Measurements from ENCODE around the gene LCN2.
"Not testable (repeated sequence)": the region's sequence is repeated elsewhere in the genome, so short reads cannot be mapped to it uniquely, and the experiment has no call there.

LCN2 gene

DNA sequence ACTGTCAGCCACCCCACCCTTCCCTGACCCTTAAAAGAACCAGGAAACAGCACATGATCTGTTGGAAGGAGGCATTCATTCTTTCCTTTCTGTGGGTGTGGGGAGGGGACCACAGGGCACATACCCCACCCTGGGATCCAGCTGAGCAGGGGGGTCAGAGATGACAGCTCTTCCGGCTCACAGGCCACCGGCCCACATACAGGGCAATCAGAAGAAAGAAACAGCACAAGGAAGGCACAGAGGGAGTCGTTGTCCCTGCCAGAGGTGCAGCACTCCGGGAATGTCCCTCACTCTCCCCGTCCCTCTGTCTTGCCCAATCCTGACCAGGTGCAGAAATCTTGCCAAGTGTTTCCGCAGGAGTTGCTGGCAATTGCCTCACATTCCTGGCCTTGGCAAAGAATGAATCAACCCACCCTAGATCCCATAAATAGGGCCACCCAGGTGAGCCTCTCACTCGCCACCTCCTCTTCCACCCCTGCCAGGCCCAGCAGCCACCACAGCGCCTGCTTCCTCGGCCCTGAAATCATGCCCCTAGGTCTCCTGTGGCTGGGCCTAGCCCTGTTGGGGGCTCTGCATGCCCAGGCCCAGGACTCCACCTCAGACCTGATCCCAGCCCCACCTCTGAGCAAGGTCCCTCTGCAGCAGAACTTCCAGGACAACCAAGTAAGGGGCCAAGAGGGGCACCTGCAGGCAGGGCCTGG is at the start of gene LCN2:
Gene LCN2 (plus strand): TSS at position 453 of the 701 bp plus-strand sequence. CDS start 73 bp downstream, at position 526.
- no peak for DNase-seq

DNA sequence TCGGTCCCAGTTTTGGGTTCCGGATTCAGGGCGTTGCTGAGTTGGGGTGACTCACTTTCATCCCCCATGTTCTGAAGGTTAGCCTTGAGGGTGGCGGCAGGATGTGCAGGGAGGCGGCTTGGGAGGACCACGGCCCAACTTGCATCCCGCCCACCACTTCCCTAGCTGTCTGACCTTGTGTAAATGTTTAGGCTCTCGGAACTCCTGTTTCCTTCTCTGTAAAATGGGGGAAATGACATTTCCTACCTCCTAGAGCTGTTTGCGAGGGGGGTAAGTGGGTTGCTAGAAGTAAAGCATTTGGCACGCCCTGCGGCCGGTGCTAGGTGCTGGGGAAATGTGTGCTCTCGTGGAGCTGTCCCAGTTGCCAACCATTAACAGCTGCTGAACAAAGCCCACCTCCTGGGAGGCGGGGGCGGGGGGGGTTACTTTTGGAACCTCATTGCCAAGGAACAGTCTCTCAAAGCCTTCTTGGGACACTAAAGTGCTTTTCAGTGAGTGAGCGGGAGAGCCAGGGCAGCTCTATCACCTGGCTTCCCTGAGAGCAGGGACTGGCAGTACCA is 49.2 kb upstream of the LCN2 start:
- DNase-seq, result no peak

DNA sequence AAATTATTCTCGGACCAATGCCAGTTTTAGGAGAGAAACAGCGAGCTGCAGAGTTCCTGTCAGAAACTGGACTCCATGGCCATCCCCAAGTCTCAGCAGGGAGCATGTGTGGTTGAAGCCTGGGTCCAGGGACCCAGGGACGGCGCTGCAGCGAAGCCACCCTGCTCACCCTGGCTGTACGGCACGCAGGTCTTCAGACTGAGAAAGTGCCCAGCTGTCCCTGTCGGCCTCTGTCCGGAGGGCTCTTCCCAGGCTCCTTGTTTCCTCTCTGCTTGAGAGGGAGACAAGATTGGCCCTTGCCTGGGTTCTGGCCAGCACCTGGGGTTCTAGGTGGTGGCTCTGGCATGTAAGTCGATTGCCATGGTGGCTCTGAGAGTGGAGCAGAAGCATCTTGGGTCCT is 48.7 kb upstream of the LCN2 start:
- DNase-seq, result no peak

DNA sequence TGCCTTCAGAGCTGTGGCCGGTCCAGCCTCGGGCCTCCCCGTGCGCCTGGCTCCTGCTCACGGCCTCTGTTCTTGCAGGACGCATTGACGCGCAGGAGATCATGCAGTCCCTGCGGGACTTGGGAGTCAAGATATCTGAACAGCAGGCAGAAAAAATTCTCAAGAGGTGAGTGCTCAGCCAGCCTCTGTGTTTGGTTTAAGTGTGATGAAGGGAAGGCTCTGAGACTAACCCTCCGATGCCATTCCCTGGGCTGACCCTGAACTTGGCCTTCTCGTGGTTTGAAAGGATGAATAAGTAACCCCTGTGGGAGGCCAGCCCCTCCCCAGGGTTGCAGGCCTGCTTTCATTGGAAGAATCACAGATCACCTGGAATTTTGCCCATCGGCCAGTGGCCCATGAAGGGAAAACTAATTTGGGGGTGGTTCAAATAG is 48.0 kb upstream of the LCN2 start:
- DNase-seq, result no peak

DNA sequence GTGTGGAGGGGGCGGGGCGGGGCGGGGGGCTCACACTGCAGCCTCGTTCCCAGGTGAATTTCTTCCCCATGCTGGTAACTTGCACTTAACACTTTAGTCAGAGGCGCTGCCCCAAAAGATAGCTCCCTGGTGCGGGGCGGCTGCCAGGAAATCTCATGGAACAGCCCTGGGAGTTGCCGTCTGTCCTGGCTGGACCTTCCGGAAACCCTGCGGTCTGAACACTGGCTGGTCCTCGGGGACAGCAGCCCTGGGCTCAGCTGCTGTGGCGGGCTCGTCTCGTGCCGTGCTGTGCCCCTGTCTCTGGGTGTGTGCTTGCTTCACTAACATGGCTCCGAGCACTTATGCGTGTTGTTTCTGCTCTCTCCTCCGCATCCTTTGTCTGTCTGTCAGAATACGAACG is 47.6 kb upstream of the LCN2 start:
- no peak for DNase-seq

DNA sequence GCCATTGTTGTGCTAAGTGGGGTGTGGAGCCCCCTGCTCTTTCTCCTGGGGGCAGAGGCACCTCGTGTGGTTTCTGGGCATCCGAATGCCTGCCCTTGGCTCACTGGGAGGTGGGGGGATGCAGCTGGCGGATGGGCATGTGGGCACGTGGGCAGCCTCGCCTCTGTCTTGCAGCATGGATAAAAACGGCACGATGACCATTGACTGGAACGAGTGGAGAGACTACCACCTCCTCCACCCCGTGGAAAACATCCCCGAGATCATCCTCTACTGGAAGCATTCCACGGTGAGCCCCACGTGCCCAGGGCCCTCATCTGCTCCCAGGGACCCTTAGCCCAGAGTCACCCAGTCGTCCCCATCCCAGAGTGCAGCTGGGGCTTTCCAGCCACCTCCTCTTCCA is 47.1 kb upstream of the LCN2 start:
- DNase-seq, result no peak

DNA sequence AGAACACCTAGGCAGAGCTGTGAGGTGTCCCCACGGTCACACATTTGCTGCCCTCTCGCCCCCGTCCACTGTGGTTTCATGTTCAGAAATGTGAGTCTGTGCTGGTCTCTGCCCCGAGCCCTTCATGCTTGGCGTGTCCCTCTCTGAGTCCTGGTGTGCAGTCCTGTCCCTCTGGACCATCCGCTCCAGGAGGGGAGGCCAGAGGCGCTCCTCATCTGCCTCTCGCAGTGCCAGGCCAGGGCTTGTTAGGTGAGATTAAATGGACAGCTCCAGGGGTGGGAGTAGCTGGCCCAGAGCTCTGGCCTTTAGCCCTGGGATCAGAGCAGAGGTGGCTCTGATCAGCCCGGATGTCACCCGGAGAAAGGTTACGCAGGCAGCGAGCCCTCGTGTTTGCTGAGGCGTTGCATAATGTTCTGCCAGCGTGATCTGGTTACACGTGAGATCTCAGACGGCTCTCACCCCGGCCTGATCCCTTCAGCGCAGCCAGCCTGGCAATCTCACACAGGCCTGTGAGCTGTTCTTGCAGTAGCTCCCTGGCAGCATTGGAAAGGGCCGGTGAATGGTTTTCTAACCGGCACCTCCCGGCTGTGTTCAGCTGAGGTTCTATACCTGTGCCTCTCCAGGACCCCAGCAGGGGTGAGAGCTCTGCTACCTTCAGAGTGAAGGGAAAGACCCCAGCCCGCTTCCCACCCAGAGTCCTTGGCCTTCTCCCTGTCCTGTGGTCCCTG is 46.2 kb upstream of the LCN2 start:
- no peak for DNase-seq

DNA sequence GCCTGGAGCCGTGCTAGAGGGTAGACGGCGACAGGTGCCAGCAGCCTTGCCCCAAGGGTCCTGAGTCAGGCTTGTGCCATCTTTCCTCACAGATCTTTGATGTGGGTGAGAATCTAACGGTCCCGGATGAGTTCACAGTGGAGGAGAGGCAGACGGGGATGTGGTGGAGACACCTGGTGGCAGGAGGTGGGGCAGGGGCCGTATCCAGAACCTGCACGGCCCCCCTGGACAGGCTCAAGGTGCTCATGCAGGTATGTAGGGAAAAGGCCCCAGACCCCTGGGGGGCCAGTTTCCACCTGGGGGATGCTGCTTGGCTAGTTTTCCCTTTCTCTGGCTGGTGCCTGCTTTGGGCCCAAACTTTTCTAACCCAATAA is 45.7 kb upstream of the LCN2 start:
- no peak for DNase-seq

DNA sequence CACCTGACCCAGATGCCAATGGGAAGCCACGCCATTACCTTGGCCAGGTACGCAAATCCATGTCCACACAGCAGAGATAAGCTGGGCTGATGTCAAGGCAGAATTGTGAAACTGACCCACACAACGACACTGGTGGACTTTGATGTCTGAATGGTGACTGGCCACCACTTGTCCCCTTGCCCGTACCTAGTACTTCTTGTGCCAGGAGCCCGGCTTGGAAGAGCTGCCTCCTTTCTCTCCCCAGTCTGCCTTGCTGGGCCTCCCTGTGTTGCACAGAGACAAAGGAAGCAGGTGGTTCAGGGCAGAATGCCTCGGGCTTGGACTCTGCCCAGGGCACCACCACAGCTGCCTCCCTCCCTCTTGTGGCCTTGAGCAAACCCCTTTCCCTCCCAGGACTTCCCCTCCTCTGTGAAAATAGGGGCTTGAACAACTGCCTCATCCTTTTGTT is 45.1 kb upstream of the LCN2 start:
- no peak for DNase-seq

DNA sequence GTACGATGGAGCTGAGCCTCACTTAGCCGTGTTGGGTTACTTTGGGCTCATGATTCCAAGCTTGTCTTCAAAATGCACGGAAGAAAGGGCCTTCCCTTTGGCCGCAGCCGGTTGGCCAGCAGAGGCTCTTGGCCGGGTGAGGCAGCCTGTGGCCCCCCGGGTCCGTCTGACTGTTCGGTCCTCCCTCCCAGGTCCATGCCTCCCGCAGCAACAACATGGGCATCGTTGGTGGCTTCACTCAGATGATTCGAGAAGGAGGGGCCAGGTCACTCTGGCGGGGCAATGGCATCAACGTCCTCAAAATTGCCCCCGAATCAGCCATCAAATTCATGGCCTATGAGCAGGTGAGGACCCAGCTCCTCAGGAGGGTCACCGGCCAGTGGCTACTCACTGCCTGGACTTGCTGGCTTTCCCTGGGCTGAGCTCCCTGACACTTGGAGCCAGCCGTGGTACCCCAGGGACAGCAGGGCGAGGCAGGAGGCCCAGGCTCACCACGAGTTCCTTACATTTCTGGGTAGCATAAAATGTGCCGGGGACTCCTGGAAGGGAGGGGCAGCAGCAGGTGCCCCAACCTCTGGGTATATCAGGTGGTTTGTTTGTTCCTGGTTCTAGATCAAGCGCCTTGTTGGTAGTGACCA is 43.6 kb upstream of the LCN2 start:
- no peak for DNase-seq

DNA sequence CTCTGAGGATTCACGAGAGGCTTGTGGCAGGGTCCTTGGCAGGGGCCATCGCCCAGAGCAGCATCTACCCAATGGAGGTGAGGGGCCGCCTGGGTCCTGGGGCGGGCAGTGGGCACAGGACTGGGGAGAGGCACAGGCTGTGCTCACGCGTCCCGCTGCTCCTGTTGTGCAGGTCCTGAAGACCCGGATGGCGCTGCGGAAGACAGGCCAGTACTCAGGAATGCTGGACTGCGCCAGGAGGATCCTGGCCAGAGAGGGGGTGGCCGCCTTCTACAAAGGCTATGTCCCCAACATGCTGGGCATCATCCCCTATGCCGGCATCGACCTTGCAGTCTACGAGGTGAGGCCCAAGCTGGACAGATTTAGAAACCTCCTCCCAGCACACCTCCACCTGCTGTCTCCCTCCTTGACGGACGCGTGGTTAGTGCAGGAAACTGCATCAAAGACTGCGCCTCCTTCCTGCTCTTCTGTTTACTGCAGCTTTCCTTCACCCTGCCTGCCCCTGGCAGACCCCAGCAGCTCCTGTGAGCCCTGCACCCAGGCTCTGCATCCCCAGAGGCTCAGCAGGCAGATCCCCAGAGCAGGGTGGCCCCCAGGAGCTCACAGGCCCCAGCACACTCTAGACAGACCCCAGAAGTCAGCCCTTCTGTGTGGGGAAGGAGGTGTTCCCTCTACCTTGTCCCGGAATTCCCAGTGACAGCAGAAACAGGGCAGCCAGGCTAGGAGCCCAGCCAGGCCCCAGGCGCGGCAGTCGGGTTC is 42.9 kb upstream of the LCN2 start:
- DNase-seq, result no peak

DNA sequence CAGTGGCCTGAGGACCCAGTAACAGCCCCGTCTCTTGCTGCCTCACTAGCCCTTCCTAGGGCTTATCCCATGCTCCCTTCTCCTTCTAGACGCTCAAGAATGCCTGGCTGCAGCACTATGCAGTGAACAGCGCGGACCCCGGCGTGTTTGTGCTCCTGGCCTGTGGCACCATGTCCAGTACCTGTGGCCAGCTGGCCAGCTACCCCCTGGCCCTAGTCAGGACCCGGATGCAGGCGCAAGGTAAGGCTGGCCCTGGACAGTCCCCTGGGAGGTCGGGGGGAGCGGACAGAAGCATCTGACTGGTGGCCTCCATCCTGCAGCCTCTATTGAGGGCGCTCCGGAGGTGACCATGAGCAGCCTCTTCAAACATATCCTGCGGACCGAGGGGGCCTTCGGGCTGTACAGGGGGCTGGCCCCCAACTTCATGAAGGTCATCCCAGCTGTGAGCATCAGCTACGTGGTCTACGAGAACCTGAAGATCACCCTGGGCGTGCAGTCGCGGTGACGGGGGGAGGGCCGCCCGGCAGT is 42.2 kb upstream of the LCN2 start:
- DNase-seq, result no peak

DNA sequence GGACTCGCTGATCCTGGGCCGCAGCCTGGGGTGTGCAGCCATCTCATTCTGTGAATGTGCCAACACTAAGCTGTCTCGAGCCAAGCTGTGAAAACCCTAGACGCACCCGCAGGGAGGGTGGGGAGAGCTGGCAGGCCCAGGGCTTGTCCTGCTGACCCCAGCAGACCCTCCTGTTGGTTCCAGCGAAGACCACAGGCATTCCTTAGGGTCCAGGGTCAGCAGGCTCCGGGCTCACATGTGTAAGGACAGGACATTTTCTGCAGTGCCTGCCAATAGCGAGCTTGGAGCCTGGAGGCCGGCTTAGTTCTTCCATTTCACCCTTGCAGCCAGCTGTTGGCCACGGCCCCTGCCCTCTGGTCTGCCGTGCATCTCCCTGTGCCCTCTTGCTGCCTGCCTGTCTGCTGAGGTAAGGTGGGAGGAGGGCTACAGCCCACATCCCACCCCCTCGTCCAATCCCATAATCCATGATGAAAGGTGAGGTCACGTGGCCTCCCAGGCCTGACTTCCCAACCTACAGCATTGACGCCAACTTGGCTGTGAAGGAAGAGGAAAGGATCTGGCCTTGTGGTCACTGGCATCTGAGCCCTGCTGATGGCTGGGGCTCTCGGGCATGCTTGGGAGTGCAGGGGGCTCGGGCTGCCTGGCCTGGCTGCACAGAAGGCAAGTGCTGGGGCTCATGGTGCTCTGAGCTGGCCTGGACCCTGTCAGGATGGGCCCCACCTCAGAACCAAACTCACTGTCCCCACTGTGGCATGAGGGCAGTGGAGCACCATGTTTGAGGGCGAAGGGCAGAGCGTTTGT is 41.6 kb upstream of the LCN2 start:
- no peak for DNase-seq

DNA sequence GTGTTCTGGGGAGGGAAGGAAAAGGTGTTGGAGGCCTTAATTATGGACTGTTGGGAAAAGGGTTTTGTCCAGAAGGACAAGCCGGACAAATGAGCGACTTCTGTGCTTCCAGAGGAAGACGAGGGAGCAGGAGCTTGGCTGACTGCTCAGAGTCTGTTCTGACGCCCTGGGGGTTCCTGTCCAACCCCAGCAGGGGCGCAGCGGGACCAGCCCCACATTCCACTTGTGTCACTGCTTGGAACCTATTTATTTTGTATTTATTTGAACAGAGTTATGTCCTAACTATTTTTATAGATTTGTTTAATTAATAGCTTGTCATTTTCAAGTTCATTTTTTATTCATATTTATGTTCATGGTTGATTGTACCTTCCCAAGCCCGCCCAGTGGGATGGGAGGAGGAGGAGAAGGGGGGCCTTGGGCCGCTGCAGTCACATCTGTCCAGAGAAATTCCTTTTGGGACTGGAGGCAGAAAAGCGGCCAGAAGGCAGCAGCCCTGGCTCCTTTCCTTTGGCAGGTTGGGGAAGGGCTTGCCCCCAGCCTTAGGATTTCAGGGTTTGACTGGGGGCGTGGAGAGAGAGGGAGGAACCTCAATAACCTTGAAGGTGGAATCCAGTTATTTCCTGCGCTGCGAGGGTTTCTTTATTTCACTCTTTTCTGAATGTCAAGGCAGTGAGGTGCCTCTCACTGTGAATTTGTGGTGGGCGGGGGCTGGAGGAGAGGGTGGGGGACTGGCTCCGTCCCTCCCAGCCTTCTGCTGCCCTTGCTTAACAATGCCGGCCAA is 40.8 kb upstream of the LCN2 start:
- no peak for DNase-seq

DNA sequence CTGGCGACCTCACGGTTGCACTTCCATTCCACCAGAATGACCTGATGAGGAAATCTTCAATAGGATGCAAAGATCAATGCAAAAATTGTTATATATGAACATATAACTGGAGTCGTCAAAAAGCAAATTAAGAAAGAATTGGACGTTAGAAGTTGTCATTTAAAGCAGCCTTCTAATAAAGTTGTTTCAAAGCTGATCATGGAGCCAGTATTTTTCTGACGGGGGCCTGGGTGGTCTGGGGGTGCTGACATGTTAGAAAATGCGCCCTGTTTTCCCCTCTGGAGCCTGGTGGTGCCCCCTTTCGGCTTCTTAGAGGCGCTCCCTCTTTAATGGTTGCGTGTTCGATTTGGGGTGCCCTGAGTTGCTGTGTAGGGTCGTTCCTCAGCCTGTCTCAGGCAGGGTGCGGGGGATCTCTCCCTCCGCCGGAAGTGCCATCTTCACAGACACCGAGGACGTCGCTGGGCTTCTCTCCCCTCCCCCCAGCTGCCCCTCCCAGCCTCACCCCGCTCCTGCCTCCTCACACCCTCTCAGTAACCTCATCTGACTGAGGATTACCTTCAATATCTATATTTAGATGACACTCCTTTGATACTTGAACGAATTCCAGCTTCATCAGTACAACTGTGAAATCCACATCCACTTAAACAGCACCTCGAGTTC is 40.1 kb upstream of the LCN2 start:
- DNase-seq, result no peak

DNA sequence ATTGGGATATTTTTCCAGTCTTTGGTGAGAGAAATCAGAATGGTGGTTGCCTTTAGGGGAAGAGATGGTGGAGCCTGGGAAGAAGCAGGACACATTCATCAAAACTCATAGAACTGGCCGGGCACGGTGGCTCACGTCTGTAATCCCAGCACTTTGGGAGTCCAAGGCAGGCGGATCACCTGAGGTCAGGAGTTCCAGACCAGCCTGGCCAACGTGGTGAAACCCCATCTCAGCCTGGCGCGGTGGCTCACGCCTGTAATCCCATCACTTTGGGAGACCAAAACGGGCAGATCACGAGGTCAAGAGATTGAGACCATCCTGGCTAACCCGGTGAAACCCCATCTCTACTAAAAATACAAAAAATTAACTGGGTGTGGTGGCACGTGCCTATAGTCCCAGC is 37.5 kb upstream of the LCN2 start:
- not testable (repeated sequence) for DNase-seq

DNA sequence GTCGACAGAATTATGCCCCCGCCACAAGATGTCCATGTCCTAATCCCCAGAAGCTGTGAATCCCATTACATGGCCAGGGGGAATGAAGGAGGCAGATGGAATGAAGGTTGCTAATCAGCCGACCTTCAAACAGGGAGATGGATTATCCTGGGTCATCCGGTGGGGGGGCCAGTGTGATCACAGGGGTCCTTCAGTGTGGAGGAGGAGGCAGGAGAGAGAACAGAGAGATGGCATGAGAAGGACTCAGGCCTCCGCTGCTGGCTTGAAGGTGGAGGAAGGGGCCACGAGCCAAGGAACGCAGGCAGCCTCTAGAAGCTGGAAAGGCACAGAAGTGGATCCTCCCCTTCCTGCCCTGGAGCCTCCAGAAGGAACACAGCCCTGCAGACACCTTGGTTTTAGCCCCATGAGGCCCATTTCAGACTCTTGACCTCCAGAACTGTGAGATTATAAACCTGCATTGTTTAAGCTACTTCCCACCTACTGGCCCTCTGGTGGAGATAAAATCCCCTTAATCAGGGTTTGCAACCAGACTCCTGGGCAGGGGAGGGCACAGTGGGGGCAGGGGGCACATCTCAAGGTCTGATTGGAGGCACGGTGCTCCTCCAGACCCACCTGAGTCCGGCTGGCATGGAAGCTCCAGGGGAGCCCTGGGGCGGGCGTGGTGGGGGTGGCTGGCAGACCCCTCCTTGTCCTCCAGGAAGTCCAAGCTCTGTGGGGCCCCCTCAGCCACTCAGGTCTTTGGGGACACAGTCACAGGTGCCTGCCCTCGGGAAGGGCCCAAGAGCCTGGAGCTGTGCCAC is 35.5 kb upstream of the LCN2 start:
- DNase-seq, result no peak

DNA sequence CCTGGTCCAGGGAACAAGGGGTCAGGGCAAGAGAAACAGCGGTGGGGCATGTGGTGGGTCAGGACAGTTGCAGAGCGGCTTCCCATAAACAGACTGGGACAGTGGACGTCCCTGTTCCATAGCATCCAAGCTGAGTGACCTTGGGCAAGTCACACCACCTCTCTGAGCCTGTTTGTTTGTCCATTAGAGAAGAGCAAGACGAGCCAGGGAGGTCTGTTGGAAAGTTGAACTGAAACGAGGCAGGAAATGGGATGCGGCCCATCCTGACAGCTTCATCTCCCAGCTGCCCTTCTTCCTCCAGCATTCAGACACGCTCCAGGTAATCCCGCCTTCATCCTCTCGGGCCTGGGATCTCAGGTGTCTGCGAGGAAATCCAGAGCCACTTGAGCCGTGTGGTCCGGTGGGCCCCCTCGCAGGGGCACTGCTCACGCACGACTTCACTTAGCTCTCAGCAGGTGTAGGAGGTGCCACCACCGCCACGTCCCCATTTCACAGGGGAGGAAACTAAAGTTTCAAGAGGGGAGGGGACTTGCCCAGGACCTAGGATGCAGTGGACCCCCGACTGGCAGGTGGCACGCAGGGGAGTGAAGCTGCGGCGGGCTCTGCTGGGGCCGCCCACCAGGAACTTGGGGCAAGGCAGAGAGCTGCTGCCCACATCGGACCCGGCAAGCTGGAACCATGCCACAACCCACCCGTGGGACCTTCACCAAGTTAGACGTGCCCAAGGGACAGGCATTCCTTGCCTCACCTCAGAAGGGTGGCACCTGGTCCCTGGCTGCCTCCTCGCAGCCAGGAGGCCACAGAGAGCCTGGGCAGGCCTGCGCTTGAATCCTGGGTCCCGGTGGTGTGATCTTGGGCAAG is 34.7 kb upstream of the LCN2 start:
- DNase-seq, result no peak

Data from NK-92 treated with Interleukin-12 subunit alpha and Interleukin-12 subunit beta, amount 100 ng/mL, for 24 hours (cell line).